Measurements from ENCODE around the gene LBHD2.

LBHD2 gene

GRCh38 chr14:103133210-103134140, 49.5 kb downstream of the LBHD2 start:
- DNase-seq = no peak

- no peak for DNase-seq
Observed at GRCh38 chr14:103134405-103134804, 50.4 kb downstream of the LBHD2 start.

GRCh38 chr14:103134919-103135318, 50.9 kb downstream of the LBHD2 start:
- no peak for DNase-seq

DNA sequence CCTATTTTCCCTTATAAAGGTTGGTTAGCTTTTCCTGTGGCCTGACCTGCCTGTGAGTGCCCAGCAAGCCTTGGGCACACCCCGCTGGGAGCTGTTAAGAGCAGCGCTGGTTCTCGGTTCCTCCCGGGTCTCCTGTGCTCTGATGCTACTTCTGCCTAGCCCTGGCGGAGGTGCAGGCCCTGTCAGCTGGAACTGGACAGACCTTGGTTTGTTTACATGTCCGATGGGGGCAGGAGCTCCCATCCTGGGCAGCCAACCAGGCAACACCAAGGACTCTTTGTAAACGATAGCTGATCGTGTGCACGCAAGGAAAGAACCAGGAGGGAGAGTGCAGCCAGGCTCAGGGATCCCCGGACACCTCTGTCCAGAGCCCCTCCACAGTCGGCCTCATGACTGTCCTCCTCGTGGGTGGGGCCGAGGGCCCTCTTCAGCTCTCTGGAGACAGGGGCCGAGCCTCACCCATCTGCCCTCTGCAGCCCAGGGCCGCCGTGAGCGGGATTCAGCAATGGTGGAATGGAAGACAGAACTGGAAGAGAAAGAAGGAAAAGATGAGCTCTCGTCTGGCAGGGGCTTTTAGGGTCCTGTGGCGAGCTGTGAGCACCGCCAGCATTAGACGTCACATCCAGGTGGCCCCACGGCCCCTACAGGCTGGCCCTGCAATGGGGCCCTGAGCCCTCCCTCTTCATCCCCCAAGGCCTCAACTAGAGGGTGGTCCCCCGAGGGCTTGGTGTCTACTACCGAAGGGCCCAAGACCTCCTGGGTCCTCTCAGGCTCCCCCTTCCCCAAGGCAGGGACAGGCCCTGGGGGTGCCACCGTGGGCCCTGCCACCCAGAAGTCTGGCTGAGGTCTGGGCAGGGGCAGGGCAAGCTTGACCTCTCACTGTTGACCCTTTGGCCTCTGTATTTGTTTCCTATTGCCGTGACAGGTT, 51.6 kb downstream of the LBHD2 start:
- DNase-seq = no peak

GRCh38 chr14:103136388-103137271, 52.6 kb downstream of the LBHD2 start:
- no peak for DNase-seq

GRCh38 chr14:103137689-103138300, 53.8 kb downstream of the LBHD2 start:
- DNase-seq = no peak

GRCh38 chr14:103138301-103139131, 54.5 kb downstream of the LBHD2 start:
- DNase-seq = no peak

GRCh38 chr14:103139132-103140025, 55.4 kb downstream of the LBHD2 start:
- DNase-seq = no peak

All from midbrain (tissue), 1 donor.